Measurements from ENCODE around the gene CRB2. TPM values are rescaled to one million over a fixed set of nuclear protein-coding genes. Genes with fewer than 3 reads are reported as not detected.

The CRB2 gene
- total RNA-seq, 2 experiments from 2014 or later = not detected

DNA sequence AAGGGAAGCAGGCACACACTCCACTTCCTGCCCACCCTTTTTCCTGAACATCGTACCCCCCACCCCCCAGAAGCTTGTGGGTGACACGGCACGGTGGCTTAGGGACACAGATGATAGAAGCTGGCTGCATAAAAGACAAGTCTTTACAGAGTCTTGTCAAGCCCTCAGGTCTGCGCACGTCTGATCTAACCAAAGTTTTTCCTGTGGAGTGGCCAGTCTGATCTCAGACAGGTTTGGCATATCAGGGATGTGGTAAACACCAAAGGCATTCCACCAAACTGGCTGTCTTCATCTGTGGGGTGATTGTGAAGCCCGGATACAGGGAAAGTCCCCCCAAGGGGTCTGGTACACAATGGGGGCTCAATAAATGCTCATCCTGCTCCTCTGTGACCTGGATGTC, 50.0 kb downstream of the CRB2 start:
- H3K27ac Mint-ChIP-seq = no peak overlapping the region
- H3K9me3 Mint-ChIP-seq (ENCODE audit: low read depth) = no peaks in the 10 kb centered on the region
- no peaks in the 10 kb centered on the region for H3K27me3 Mint-ChIP-seq
- H3K36me3 Mint-ChIP-seq = no peaks in the 10 kb centered on the region
- CTCF ChIA-PET = no interaction called here
- no peak for ATAC-seq
- no peak for DNase-seq
- no peak overlapping the region for H3K4me3 Mint-ChIP-seq
- H3K4me1 Mint-ChIP-seq = no peaks in the 10 kb centered on the region

GRCh38 chr9:123406691-123407216, 50.8 kb downstream of the CRB2 start:
- Mint-ChIP-seq H3K27ac (no peak overlapping the region), H3K27me3 (no peaks in the 10 kb centered on the region), H3K4me1 (no peaks in the 10 kb centered on the region), H3K36me3 (no peaks in the 10 kb centered on the region), H3K9me3 (ENCODE audit: low read depth) (no peaks in the 10 kb centered on the region), H3K4me3 (no peak overlapping the region)
- ATAC-seq = no peak
- CTCF ChIA-PET = no interaction called here
- no peak for DNase-seq

GRCh38 chr9:123407217-123407851, 51.3 kb downstream of the CRB2 start:
- DNase-seq = no peak
- Mint-ChIP-seq H3K36me3 (no peaks in the 10 kb centered on the region), H3K27me3 (no peaks in the 10 kb centered on the region), H3K9me3 (ENCODE audit: low read depth) (no peaks in the 10 kb centered on the region), H3K4me3 (no peak overlapping the region), H3K27ac (no peak overlapping the region), H3K4me1 (no peaks in the 10 kb centered on the region)
- no peak for ATAC-seq
- CTCF ChIA-PET = no interaction called here

DNA sequence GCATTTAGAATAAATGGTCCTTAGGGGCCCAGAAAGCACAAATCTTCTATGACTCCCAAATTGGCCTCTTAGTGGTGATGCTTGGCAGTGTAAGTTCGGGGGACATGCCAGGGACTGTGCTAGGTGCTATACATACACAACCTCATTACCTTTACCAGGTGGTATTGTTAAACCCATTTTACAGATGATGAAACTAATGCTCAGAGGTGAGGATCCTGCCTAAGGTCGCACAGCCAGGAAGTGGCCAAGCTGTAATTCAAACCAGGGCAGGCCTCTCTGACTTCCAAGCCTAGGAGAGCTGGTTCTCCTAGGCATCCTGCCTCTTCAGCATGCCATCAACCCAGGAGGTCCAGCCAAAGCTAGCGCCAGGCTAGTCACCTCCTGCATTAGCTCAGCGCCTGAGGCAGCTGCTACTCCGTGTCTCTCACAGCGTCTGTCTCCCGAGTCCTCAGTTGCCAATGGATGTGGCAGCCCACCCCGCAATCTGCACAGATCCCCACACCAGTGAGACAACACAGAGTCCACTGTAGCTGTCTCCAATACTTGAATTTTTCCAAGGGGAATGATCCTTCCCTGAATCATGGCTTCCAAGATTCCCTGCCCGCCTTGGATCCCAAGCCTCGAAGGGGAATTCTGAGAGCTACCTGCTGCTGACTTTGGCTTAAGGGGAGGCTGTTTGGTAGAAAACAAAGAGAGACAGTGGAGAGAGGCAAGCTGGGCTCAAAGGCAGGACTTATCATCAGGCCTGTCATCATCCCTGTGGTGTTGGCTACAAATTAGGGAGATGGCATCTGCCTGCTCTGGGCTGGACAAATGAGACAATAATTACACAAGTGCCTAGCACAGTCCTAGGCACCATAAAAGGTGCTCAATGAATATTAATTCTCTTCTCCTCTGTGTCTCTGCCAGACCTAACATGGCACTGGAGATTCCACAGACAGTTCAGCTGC, 52.6 kb downstream of the CRB2 start:
- no peaks in the 10 kb centered on the region for H3K36me3 Mint-ChIP-seq
- no peaks in the 10 kb centered on the region for H3K4me1 Mint-ChIP-seq
- ATAC-seq (no peak), DNase-seq (no peak)
- CTCF ChIA-PET = no interaction called here
- no peaks in the 10 kb centered on the region for H3K27me3 Mint-ChIP-seq
- H3K27ac Mint-ChIP-seq = no peak overlapping the region
- H3K9me3 Mint-ChIP-seq (ENCODE audit: low read depth) = no peaks in the 10 kb centered on the region
- no peak overlapping the region for H3K4me3 Mint-ChIP-seq

GRCh38 chr9:123410281-123410910, 54.4 kb downstream of the CRB2 start:
- Mint-ChIP-seq H3K4me1 (no peaks in the 10 kb centered on the region), H3K4me3 (no peak overlapping the region), H3K9me3 (ENCODE audit: low read depth) (no peaks in the 10 kb centered on the region), H3K27ac (no peak overlapping the region), H3K36me3 (no peaks in the 10 kb centered on the region), H3K27me3 (no peaks in the 10 kb centered on the region)
- ATAC-seq (no peak), DNase-seq (no peak)
- CTCF ChIA-PET = interaction anchor here (1.0 kb wide), 1 partner anchor 630 kb away, joined by 3 read pairs; no protein-coding TSS in a partner anchor

- H3K36me3 Mint-ChIP-seq = no peaks in the 10 kb centered on the region
- H3K27ac Mint-ChIP-seq = no peak overlapping the region
- no peak for ATAC-seq
- no peak overlapping the region for H3K4me3 Mint-ChIP-seq
- DNase-seq = no peak
- H3K4me1 Mint-ChIP-seq = no peaks in the 10 kb centered on the region
- H3K27me3 Mint-ChIP-seq = no peaks in the 10 kb centered on the region
- H3K9me3 Mint-ChIP-seq (ENCODE audit: low read depth) = no peaks in the 10 kb centered on the region
- CTCF ChIA-PET = no interaction called here
Observed at GRCh38 chr9:123411191-123411590, 55.2 kb downstream of the CRB2 start.

- H3K27me3 Mint-ChIP-seq = no peaks in the 10 kb centered on the region
Observed at GRCh38 chr9:123411636-123412035, 55.6 kb downstream of the CRB2 start.

DNA sequence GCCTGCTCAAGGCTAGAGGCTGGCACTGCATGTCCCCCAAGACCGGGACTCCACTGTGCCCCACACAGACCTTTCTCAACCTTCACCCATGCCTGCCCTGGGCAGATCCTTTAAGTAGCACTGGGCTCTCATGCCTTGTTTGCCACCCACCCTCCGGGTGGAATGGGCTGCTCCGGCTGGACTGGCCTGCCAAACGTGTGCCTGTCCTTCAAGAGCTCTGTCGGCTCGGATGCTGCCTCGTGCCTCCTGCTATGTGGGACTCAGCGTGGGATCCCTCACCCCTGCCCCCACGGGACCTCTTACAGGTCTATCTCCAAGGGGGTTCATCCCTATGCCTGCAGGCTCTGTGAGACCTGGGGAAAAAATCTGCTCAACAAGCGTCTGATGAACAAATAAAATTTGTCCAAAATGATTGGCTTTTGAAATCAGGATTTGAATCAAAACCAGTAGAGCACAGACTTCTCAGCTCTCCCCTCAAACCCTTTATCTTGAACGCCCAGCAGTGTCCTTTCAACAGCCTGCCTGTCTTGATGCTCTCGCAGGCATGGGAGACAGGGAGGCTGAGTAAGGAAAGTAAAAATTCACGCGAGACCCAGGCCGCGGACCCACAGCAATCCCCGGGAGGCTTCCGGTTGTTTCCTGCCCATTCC, 56.3 kb downstream of the CRB2 start:
- CTCF ChIA-PET = no interaction called here
- Mint-ChIP-seq H3K9me3 (ENCODE audit: low read depth) (no peaks in the 10 kb centered on the region), H3K36me3 (no peaks in the 10 kb centered on the region), H3K27ac (no peak overlapping the region), H3K27me3 (no peaks in the 10 kb centered on the region), H3K4me1 (no peaks in the 10 kb centered on the region), H3K4me3 (no peak overlapping the region)
- ATAC-seq = no peak
- DNase-seq = no peak

More at GRCh38 chr9:123411636-123412035, 55.6 kb downstream of the CRB2 start:
- DNase-seq (no peak), ATAC-seq (no peak)
- CTCF ChIA-PET = no interaction called here
- Mint-ChIP-seq H3K9me3 (ENCODE audit: low read depth) (no peaks in the 10 kb centered on the region), H3K27ac (no peak overlapping the region), H3K4me1 (no peaks in the 10 kb centered on the region), H3K4me3 (no peak overlapping the region), H3K36me3 (no peaks in the 10 kb centered on the region)

DNA sequence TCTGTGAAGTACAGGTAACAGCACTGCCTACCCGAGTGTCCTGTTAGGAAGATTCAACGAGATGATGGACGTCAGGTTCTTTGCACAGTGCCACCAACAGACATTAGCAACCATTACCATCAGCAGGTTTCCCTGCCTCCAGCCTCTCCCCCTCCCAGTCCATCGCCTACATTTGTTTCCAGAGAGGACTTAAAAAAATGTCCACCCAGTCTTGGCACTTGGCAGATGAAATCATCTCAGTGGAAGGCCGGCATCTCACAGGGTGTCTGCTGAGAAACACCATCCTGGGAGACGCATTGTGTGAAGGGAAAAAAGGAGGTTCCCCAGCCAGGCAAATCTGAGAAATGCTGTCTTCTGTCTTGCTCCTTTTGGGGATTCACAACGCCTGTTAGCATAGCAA, 58.2 kb downstream of the CRB2 start:
- H3K36me3 Mint-ChIP-seq = no peaks in the 10 kb centered on the region
- no peak overlapping the region for H3K4me3 Mint-ChIP-seq
- no peak overlapping the region for H3K27ac Mint-ChIP-seq
- no peak for ATAC-seq
- CTCF ChIA-PET = no interaction called here
- no peaks in the 10 kb centered on the region for H3K9me3 Mint-ChIP-seq (ENCODE audit: low read depth)
- no peaks in the 10 kb centered on the region for H3K27me3 Mint-ChIP-seq
- no peak for DNase-seq
- no peaks in the 10 kb centered on the region for H3K4me1 Mint-ChIP-seq

- H3K27me3 Mint-ChIP-seq = no peaks in the 10 kb centered on the region
- no peak overlapping the region for H3K4me3 Mint-ChIP-seq
- DNase-seq (no peak), ATAC-seq (no peak)
- CTCF ChIA-PET = no interaction called here
- H3K4me1 Mint-ChIP-seq = no peaks in the 10 kb centered on the region
- H3K9me3 Mint-ChIP-seq (ENCODE audit: low read depth) = no peaks in the 10 kb centered on the region
- H3K36me3 Mint-ChIP-seq = no peaks in the 10 kb centered on the region
- H3K27ac Mint-ChIP-seq = no peak overlapping the region
Observed at GRCh38 chr9:123414936-123415930, 59.2 kb downstream of the CRB2 start.

DNA sequence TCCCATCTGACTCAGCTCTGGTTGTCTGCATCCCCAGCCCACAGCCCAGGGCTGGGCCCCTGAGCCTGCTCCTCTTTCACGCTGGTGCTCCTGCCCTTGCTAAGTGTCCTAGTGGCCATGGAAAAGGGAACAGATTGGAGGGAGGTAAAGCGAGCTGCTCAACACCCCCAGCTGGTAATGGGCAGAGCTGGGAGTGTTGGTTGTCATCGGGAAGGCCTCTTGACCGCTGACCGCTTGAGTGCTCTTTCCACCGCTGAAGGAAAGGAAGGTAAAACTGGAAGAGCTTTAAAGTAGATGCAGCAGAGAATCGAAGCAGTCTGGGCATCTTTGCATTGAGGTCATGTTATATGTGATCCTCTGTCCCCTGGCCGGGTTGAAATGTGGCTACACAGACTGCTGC, 60.2 kb downstream of the CRB2 start:
- Mint-ChIP-seq H3K27ac (no peak overlapping the region), H3K4me3 (no peak overlapping the region), H3K36me3 (no peaks in the 10 kb centered on the region), H3K9me3 (ENCODE audit: low read depth) (no peaks in the 10 kb centered on the region), H3K4me1 (no peaks in the 10 kb centered on the region), H3K27me3 (no peaks in the 10 kb centered on the region)
- CTCF ChIA-PET = no interaction called here
- ATAC-seq (no peak), DNase-seq (no peak)

GRCh38 chr9:123417289-123418051, 61.5 kb downstream of the CRB2 start:
- H3K4me1 Mint-ChIP-seq = no peaks in the 10 kb centered on the region
- no peak for ATAC-seq
- CTCF ChIA-PET = no interaction called here
- H3K4me3 Mint-ChIP-seq = no peak overlapping the region
- H3K36me3 Mint-ChIP-seq = no peaks in the 10 kb centered on the region
- H3K27me3 Mint-ChIP-seq = no peaks in the 10 kb centered on the region
- no peak overlapping the region for H3K27ac Mint-ChIP-seq
- no peak for DNase-seq
- H3K9me3 Mint-ChIP-seq (ENCODE audit: low read depth) = no peaks in the 10 kb centered on the region
